GM18873 (cell line): ENCODE results near the gene AGAP2.
"Not testable (repeated sequence)": the region's sequence is repeated elsewhere in the genome, so short reads cannot be mapped to it uniquely, and the experiment has no call there.

Experiments
- ATAC-seq: cut with Tn5 transposase; IDR thresholded peaks from one replicate; pipeline ENCODE4 v1.9.1; 2021; ENCODE audit warnings: mild to moderate bottlenecking, moderate library complexity, moderate number of reproducible peaks; ENCODE audit not compliant: unreplicated experiment, low FRiP score

Gene AGAP2

GRCh38 chr12:57708296-57708695 is 30.2 kb downstream of the AGAP2 start:
- no peak for ATAC-seq

GRCh38 chr12:57707250-57707649 is 31.3 kb downstream of the AGAP2 start:
- ATAC-seq: no peak

- ATAC-seq: no peak
Measured at GRCh38 chr12:57700317-57700716, 38.2 kb downstream of the AGAP2 start.

DNA sequence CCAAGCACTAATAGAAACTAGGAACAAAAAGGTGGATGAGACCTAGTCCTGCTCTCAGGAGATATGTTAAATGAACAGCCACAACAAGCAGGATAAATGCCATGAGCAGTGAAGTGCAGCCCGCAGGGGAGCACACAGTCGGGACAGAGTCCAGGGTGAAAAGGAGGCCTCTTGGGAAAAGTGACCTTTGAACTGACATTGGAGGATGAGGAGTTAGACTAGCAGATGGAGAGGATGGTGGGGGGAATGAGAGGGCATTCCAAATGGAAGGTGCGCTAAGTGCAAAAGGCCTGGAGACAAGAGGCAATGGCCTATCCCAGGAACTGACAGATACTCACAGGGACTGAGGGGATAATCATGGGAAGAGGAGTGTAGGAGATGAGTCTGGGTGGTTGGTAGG is 40.1 kb downstream of the AGAP2 start:
- no peak for ATAC-seq

DNA sequence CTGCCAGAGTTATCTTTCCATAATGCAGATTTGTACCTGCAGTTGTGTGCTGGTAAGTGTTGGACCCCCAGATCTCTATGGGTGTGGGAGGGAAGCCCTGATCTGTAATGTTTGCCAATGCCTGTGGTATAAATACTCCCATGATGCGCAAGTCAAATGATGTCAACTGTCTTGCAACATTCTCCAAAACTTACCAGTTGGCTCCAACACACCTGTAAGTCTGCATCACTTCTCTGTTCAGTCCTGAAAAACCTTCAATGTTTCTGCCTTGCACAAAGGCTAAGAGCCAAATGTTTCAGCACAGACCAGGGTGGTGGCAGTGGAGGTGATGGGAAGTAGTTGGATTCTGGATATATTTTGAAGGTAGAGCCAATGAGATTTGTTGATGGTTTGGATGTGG is 41.5 kb downstream of the AGAP2 start:
- no peak for ATAC-seq

DNA sequence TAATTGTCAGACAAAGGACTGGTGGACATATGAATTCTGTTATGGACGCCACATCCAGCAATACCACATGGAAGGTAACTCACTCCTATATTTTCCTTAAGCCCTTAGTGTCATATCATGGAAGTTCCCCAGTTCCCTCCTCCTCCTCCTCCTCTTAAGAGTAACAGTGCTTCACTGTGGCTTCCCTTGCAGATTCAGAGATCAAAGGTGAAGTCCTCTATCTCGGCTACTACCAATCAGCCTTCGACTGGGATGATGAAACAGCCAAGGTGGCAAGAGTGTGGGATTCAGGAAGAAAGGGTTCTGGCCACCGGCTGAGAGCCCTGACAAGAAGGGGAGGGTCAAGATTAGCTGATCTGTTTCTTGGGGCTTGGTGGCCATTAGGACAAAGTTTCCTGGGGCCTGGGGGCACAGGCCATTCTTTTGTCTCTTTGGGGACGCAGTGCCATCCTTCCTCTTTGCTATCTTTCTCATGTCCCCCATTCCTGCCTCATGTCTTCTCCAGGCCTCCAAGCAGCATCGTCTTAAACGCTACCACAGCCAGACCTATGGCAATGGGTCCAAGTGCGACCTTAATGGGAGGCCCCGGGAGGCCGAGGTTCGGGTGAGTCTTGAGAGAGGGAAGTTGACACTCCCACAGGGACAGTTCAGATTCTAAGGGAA is 42.6 kb downstream of the AGAP2 start:
- ATAC-seq: no peak

DNA sequence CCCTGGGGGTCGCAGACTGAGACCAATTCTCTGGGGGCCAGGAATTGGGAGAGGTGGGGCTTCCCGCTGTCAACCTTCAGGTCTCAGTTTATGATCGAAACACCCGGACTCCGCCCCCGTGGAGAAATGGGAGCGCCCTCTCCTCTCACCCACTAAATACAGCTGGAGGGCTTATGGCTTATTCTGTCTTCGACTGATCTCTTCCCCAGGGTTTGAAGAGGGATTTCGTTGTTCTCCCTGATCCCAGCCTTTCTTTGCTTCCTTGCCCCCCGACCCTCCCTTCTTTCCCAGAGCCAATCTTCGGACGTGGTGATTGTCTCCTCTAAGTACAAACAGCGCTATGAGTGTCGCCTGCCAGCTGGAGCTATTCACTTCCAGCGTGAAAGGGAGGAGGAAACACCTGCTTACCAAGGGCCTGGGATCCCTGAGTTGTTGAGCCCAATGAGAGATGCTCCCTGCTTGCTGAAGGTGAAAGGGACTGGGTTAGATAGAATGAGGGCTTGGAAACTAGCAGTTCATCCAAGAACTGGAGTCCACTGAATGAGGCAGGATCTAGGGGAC is 44.0 kb downstream of the AGAP2 start:
- no peak for ATAC-seq

GRCh38 chr12:57693659-57694458 is 44.7 kb downstream of the AGAP2 start, which contains the start of gene OS9:
OS9 (plus strand) TSS chr12:57694132; CDS start chr12:57694162, 30 bp downstream.
- peak; percentile 95 for ATAC-seq

- no peak for ATAC-seq
Measured at GRCh38 chr12:57693317-57693658, 45.3 kb downstream of the AGAP2 start.

DNA sequence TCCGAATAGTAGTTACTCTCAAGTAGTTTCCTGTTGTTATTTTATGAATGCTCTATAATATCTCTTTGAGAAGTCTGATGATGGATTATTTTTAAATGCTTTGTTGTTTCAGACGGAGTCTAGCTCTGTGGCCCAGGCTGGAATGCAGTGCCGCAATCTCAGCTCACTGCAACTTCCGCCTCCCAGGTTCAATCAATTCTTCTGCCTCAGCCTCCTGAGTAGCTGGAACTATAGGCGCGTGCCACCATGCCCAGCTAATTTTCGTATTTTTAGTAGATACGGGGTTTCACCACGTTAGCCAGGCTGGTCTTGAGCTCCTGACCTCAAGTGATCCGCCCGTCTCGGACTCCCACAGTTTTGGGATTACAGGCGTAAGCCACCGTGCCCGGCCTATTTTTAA is 46.0 kb downstream of the AGAP2 start:
- no peak for ATAC-seq

GRCh38 chr12:57688931-57689330 is 49.6 kb downstream of the AGAP2 start:
- no peak for ATAC-seq

DNA sequence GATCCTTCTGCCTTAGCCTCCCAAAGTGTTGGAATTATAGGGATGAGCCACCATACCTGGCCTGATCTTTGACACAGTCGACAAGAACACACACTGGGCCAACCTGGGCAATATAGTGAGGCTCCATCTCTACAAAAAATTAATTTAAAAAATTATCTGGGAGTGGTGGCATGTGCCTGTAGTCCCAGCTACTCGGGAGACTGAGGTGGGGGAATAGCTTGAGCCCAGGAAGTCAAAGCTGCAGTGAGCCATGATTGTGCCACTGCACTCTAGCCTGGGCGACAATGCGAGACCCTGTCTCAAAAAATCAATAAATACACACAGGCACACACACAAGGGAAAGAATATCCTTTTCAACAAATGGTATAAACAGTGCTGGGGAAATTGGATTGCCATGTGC is 50.7 kb downstream of the AGAP2 start:
- ATAC-seq: no peak

- ATAC-seq: no peak
Measured at GRCh38 chr12:57679697-57680096, 58.8 kb downstream of the AGAP2 start.

DNA sequence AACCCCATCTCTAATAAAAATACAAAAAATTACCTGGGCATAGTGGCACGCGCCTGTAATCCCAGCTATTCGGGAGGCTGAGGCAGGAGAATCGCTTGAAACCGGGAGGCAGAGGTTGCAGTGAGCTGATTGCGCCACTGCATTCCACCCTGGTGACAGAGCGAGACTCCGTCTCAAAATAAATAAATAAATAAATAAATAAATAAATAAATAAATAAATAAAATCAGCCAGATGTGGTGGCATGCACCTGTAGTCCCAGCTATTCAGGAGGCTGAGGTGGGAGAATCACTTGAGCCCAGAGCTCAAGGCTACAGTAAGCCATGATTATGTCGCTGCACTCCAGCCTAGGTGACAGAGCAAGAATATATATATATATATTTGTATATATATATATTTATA is 60.6 kb downstream of the AGAP2 start:
- not testable (repeated sequence) for ATAC-seq

GRCh38 chr12:57674691-57675090 is 63.9 kb downstream of the AGAP2 start:
- ATAC-seq: no peak
